H1 (cell line): ENCODE measurements around the gene CTSW.

ENCODE experiments used
- EGR1 ChIP-seq: IDR thresholded peaks from 2 replicates; pipeline ENCODE4 v1.6.1; 2011; ENCODE audit warnings: low read depth, low read length, borderline replicate concordance
- MAFK ChIP-seq: IDR thresholded peaks from 2 replicates; pipeline ENCODE4 v1.6.1; 2012; ENCODE audit warnings: low read depth, mild to moderate bottlenecking, improper control_type of control experiment, low read length
- TF ChIP-seq, protein P1 (sequence below), 3 experiments: IDR thresholded peaks; 1 replicate in 2 of 3; 2 replicates in 1 of 3; pipeline versions ENCODE4 v1.5.1 to v1.6.1; 2011; ENCODE audit warnings: low read length in 3 of 3, mild to moderate bottlenecking in 3 of 3, inconsistent platforms in 2 of 3, low read depth in 1 of 3, moderate library complexity in 1 of 3; ENCODE audit not compliant: insufficient read depth in 1 of 3; ENCODE audit errors: control extremely low read depth in 1 of 3
- TF ChIP-seq, protein P2 (sequence below): IDR thresholded peaks from 2 replicates; pipeline ENCODE4 v1.6.1; 2011; ENCODE audit warnings: low read length, improper control_type of control experiment

DNA sequence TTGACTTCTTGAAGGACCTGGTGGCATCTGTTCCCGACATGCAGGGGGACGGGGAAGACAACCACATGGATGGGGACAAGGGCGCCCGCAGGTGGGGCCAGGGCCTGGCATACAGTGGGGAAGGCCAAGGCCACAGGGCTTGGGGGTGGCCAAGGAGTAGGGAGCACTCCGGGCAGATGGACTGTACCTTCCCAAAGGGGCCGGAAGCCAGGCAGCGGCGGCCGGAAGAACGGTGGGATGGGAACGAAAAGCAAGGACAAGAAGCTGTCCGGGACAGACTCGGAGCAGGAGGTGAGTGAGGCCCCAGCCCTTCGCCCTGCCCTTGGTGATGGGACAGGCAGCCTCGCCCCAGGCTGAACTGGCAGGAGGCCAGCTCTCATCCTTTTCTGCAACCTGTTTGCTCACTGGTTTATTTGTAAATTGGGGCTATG, 40.8 kb downstream of the CTSW start:
- no peak for TF ChIP-seq MAFK
- TF ChIP-seq, protein P1, sequence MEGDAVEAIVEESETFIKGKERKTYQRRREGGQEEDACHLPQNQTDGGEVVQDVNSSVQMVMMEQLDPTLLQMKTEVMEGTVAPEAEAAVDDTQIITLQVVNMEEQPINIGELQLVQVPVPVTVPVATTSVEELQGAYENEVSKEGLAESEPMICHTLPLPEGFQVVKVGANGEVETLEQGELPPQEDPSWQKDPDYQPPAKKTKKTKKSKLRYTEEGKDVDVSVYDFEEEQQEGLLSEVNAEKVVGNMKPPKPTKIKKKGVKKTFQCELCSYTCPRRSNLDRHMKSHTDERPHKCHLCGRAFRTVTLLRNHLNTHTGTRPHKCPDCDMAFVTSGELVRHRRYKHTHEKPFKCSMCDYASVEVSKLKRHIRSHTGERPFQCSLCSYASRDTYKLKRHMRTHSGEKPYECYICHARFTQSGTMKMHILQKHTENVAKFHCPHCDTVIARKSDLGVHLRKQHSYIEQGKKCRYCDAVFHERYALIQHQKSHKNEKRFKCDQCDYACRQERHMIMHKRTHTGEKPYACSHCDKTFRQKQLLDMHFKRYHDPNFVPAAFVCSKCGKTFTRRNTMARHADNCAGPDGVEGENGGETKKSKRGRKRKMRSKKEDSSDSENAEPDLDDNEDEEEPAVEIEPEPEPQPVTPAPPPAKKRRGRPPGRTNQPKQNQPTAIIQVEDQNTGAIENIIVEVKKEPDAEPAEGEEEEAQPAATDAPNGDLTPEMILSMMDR (IDR thresholded peaks at IDR 0.05; ENCODE audit: control extremely low read depth in 1 of 3, insufficient read depth in 1 of 3, low read depth in 1 of 3, low read length in 3 of 3), result no peak
- TF ChIP-seq EGR1, result no peak
- TF ChIP-seq, protein P2, sequence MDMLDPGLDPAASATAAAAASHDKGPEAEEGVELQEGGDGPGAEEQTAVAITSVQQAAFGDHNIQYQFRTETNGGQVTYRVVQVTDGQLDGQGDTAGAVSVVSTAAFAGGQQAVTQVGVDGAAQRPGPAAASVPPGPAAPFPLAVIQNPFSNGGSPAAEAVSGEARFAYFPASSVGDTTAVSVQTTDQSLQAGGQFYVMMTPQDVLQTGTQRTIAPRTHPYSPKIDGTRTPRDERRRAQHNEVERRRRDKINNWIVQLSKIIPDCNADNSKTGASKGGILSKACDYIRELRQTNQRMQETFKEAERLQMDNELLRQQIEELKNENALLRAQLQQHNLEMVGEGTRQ, result no peak
